Transverse colon (tissue), 4 donors: ENCODE data around the gene NTHL1. TPM values are rescaled to one million over a fixed set of nuclear protein-coding genes. Genes with fewer than 3 reads are reported as not detected.

Experiments used
- DNase-seq: peaks from one replicate; pipeline ENCODE4 v3.0.0-alpha.2; 2019
- H3K27ac ChIP-seq, 4 donors: fragments of 200-600 bp; sonication (generic); 2 replicates each; pipeline ENCODE4 v1.5.1; 2016 to 2018; ENCODE audit warnings: inconsistent platforms in 4 of 4
- H3K27me3 ChIP-seq: fragments of 200-600 bp; sonication (generic); 2 replicates; pipeline ENCODE4 v1.5.1; 2017; ENCODE audit warnings: inconsistent platforms
- H3K36me3 ChIP-seq, 4 donors: fragments of 200-600 bp; sonication (generic); 2 replicates each; pipeline ENCODE4 v1.5.1; 2017 to 2019; ENCODE audit warnings: inconsistent platforms in 4 of 4
- H3K4me1 ChIP-seq, 4 donors: fragments of 200-600 bp; sonication (generic); 2 replicates each; pipeline ENCODE4 v1.5.1; 2017 to 2020; ENCODE audit warnings: inconsistent platforms in 4 of 4
- H3K4me3 ChIP-seq, 4 donors: fragments of 200-600 bp; sonication (generic); 1 replicate in 1 of 4; 2 replicates in 3 of 4; pipeline versions ENCODE4 v1.5.1 to v1.6.1; 2017 to 2019; ENCODE audit warnings: inconsistent platforms in 4 of 4
- H3K9me3 ChIP-seq, 2 donors: fragments of 200-600 bp; sonication (generic); 2 replicates each; pipeline ENCODE4 v1.5.1; 2017 to 2019; ENCODE audit warnings: inconsistent platforms in 2 of 2
- POLR2A ChIP-seq: fragments of 450-650 bp; IDR thresholded peaks from one replicate; pipeline ENCODE4 v1.6.1; 2016; ENCODE audit warnings: antibody characterized with exemption, mild to moderate bottlenecking, moderate library complexity
- POLR2AphosphoS5 ChIP-seq, 3 donors: sonication (generic); formaldehyde crosslinking; IDR thresholded peaks; one replicate each; pipeline ENCODE4 v1.6.1; 2016; ENCODE audit warnings: antibody characterized with exemption in 3 of 3
- WGBS, 2 donors: methylation state at CpG; one replicate each; pipeline ENCODE4 v1.1.5; 2018; ENCODE audit warnings: low coverage in 1 of 2; 5-methylcytosine and 5-hydroxymethylcytosine counted together
- in situ Hi-C, 4 donors: fragments of 200-750 bp; cut with MboI; loops; one replicate each; pipeline versions ENCODE4 v1.15.0 to v1.15.1; 2017; ENCODE audit warnings: low sequenced_read_pairs in 3 of 4, low pct_ligation_motif_present in 1 of 4, low pct_unique_long_range_greater_than_20kb in 1 of 4
- intact Hi-C: fragments of 100-400 bp; cut with DNase I; formaldehyde crosslinking; loops from one replicate; pipeline ENCODE4 v1.15.1; 2023; ENCODE audit warnings: low total_unique reads
- total RNA-seq, 4 donors: library from RNA; depleted of rRNA; stranded (reverse); fragments of >200 nt; gene quantifications; one replicate each; pipeline ENCODE4 v1.1.0, GENCODE V29; 2016
- TF ChIP-seq, protein P1 (sequence below), 5 experiments: fragments of 200-600 bp in 3 of 5; fragments of 450-650 bp in 2 of 5; sonication (generic) in 3 of 5; IDR thresholded peaks; 1 replicate in 2 of 5; 2 replicates in 3 of 5; pipeline ENCODE4 v1.5.1; 2016 to 2017; ENCODE audit warnings: antibody characterized with exemption in 5 of 5, inconsistent platforms in 3 of 5, mild to moderate bottlenecking in 2 of 5, moderate library complexity in 1 of 5

NTHL1 gene
- total RNA-seq, 4 donors from 2014 or later: 12.7 to 32.9 (median 23.2) TPM

DNA sequence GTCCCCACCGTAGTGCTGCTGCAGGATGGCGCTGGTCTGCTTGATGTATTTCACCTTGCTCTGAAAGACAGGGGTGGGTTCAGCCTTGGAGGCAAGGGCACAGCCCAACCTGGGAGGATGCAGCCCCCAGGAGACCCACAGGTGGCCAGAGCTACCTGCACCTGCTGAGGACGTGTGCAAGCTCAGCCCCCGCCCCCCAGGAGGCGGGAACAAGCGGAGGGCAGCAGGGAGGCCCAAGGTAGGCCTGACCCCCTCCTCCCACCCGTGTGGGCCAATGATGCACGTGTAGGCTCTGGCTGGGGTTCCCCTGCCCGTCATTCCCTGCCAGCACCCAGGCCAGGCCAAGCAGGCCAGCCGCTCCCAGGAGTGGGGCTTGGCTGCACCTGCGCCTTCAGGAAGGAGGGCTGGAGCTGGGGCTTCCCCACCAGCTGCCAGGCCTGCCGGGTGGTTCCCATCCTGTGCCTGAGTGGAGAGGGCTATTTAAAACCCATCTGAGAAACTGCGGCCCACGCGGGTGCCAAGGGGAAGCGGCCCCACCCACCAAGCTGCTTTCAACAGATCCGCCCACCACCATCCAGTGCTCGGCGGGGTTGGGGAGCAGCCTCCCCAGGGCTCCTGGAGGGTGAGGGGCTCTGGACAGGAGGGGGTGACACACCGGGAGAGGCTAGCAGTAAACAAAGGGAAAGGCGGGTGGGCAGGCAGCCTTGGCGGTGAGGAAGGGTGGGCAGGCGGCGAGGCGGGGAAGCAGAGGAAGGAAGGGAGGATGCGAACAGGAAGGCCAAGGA lies 3.8 kb downstream of the NTHL1 start:
- TF ChIP-seq POLR2AphosphoS5 (IDR thresholded peaks at IDR 0.05): peak in 2 of 3 donors; percentile 35 to 48
- TF ChIP-seq, protein P1, sequence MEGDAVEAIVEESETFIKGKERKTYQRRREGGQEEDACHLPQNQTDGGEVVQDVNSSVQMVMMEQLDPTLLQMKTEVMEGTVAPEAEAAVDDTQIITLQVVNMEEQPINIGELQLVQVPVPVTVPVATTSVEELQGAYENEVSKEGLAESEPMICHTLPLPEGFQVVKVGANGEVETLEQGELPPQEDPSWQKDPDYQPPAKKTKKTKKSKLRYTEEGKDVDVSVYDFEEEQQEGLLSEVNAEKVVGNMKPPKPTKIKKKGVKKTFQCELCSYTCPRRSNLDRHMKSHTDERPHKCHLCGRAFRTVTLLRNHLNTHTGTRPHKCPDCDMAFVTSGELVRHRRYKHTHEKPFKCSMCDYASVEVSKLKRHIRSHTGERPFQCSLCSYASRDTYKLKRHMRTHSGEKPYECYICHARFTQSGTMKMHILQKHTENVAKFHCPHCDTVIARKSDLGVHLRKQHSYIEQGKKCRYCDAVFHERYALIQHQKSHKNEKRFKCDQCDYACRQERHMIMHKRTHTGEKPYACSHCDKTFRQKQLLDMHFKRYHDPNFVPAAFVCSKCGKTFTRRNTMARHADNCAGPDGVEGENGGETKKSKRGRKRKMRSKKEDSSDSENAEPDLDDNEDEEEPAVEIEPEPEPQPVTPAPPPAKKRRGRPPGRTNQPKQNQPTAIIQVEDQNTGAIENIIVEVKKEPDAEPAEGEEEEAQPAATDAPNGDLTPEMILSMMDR (IDR thresholded peaks at IDR 0.05): no peak
- peaks cover 60 to 84% (median 78%) of the 10 kb centered on the region in 4 donors for H3K4me1 ChIP-seq
- DNase-seq: peak; percentile 72
- no peaks in the 10 kb centered on the region for H3K27me3 ChIP-seq
- 44 to 46% methylated on average over 6 to 25 of the region's 26 CpGs for WGBS, 2 donors
- intact Hi-C loops (loop anchor here (10.0 kb wide), 1 partner anchor 1609 kb away; no protein-coding TSS in a partner anchor), in situ Hi-C loops (no loop called here)
- peak overlapping the region; percentile 76 to 87 (median 82) for H3K27ac ChIP-seq
- no peak overlapping the region for H3K4me3 ChIP-seq
- H3K36me3 ChIP-seq: no peaks in the 10 kb centered on the region
- H3K9me3 ChIP-seq: no peaks in the 10 kb centered on the region

DNA sequence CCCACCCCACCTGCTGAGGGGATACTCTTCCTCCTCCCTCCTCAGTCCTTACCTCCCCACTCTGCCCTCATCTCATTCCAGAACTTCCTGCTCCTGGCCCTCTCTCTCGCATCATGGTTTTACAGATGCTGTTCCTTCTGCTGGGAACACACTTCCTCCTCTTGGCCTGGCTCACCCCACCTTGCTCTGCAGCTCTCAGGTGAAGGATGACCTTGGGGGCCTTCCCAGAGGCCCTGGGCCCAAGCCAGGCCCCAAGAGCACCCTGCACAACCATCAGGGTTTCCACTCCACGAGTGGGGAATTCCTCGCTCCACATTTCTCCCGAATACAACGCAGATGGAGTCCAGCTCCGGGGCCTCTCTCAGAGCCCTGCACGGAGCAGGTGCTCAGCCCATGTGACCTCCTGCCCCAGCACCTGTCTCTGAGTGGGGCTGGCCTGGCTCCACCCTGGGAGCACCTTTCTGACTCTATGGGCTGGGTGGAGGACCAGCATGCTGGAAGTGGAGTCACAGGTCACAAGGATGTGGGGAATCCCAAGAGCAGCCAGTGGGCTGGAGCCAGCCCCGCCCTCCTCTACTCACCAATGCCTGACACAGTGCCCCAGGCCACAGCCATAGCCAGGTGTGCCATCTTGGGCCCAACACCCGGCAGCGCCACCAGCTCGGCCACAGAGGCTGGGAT lies 4.5 kb downstream of the NTHL1 start:
- Histone ChIP-seq H3K4me3 (no peak overlapping the region), H3K36me3 (no peaks in the 10 kb centered on the region), H3K4me1 (peaks cover 57 to 84% (median 76%) of the 10 kb centered on the region in 4 donors), H3K27me3 (no peaks in the 10 kb centered on the region), H3K27ac (peak overlapping the region; percentile 76 to 87 (median 82)), H3K9me3 (no peaks in the 10 kb centered on the region)
- intact Hi-C loops (loop anchor here (10.0 kb wide), 1 partner anchor 1608 kb away; no protein-coding TSS in a partner anchor), in situ Hi-C loops (no loop called here)
- DNase-seq: peak; percentile 69
- 59% methylated on average over 10 of the region's 11 CpGs; no CpG with 5 or more reads in 1 of the 2 donors for WGBS, 2 donors
- peak in 2 of 3 donors; percentile 19 to 20 for TF ChIP-seq POLR2AphosphoS5 (IDR thresholded peaks at IDR 0.05)
- TF ChIP-seq, protein P1 (IDR thresholded peaks at IDR 0.05): no peak
- TF ChIP-seq POLR2A: peak; percentile 13

DNA sequence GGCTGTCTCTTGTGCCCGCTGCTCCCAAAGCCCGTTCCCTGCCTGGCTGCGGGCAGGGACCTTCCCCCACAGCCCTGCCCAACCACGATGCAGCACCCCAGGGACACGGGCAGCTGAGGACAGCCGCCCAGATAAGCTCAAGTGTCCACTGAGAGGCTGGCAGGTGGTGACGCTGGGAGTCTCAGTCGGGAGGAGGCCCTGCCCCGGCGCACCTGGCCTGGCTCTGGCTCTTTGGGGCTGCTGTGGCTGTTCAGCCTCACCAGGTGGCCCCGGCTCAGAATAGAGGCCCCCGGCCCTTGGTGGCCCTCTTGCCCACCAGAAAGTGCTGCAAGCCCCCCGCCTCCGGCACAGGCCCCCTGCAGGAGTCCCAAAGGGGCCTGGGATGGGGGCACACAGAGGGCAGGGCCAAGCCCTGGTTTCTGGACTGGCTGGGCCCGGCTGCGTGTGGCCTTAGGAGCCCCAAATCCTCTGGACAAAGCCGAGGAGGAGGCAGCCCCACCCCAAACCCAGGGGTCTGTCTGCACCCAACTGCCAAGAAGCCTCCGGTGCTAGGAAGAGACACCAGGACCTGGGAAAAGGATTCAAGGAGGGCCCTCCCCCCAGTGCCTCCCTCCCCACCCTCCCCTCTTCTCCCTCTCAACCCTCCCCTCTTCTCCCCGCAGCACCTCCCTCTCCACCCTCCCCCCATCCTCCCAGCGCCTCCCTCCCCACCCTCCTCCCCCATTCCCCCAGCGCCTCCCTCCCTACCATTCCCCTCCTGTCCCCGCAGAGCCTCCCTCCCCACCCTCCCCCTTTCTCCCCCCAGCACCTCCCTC lies 5.3 kb downstream of the NTHL1 start:
- Histone ChIP-seq H3K36me3 (no peaks in the 10 kb centered on the region), H3K27ac (peak overlapping the region; percentile 76 to 87 (median 82)), H3K4me1 (peaks cover 58 to 90% (median 78%) of the 10 kb centered on the region in 4 donors), H3K9me3 (no peaks in the 10 kb centered on the region), H3K4me3 (no peak overlapping the region), H3K27me3 (no peaks in the 10 kb centered on the region)
- peak in 1 of 3 donors; percentile 23 for TF ChIP-seq POLR2AphosphoS5 (IDR thresholded peaks at IDR 0.05)
- TF ChIP-seq POLR2A: no peak
- 61% methylated on average over 20 of the region's 22 CpGs; no CpG with 5 or more reads in 1 of the 2 donors for WGBS, 2 donors
- no peak for DNase-seq
- intact Hi-C loops (loop anchor here (10.0 kb wide), 1 partner anchor 1608 kb away; no protein-coding TSS in a partner anchor), in situ Hi-C loops (no loop called here)

DNA sequence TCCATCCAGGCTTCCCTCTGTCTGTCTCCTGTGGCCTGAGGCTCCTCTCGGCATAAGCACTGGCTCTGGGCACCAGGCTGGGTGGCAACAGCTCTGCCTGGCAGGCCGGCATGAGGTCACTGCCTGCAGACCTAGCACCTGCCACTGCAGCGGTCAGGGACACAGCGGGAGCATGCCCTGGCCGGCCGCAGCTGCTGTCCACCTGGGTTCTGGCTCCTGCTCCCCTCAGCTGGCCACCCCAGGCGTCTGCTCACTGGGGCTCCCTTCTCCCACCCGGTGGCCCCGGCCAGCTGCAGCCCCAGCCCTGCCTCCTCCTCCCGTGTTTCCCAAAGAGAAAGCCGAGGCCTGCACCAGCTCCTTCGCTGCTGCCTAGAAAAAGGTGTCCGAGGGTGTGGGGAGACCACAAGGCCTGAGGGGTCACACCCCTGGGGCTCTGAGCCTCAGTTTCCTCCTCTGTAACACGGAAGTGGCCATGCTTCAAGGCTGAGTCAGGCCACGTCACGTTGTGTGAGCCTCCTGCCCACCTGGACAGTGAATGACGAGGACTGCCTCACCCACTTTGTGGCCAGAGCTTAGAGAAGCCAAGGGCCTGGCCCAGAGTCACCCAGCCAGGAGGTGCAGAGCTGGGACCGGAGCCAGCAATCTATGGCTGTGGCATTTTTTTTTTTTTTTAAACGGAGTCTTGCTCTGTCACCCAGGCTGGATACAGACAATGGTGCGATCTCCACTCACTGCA lies 6.7 kb downstream of the NTHL1 start:
- Histone ChIP-seq H3K4me3 (no peak overlapping the region), H3K4me1 (peaks cover 60 to 89% (median 72%) of the 10 kb centered on the region in 4 donors), H3K36me3 (no peaks in the 10 kb centered on the region), H3K27me3 (no peaks in the 10 kb centered on the region), H3K9me3 (no peaks in the 10 kb centered on the region), H3K27ac (peak overlapping the region; percentile 76 to 87 (median 82))
- TF ChIP-seq POLR2A: no peak
- TF ChIP-seq POLR2AphosphoS5 (IDR thresholded peaks at IDR 0.05): peak in 2 of 3 donors; percentile 8 to 27
- intact Hi-C loops: loop anchor here (10.0 kb wide), 1 partner anchor 1606 kb away; no protein-coding TSS in a partner anchor
- in situ Hi-C loops: no loop called here
- WGBS, 2 donors: 59% methylated on average over 10 of the region's 20 CpGs; no CpG with 5 or more reads in 1 of the 2 donors
- DNase-seq: peak; percentile 80
